T-cell (primary cell): ENCODE measurements around the gene CTRL. TPM values are rescaled to one million over a fixed set of nuclear protein-coding genes. Genes with fewer than 3 reads are reported as not detected.
A peak's percentile ranks its signal among the peaks of the same experiment; 100 is the strongest.

Experiments used
- ATAC-seq, 4 experiments: fragments of 200-7000 bp in 3 of 4; fragments of 150-1000 bp in 1 of 4; cut with Tn5 transposase; replicated peaks in 1 of 4; 1 replicate in 3 of 4; 2 replicates in 1 of 4; pipeline ENCODE4 v1.10.0; 2021; ENCODE audit warnings: moderate library complexity in 3 of 4, mild to moderate bottlenecking in 2 of 4, moderate number of reproducible peaks in 1 of 4
- CTCF ChIA-PET, 2 donors: fragments of 300-600 bp; sonication (Branson Sonifier 250); formaldehyde crosslinking; loops; one replicate each; lab custom pipeline; 2022; ENCODE audit warnings: antibody characterized with exemption in 2 of 2; lab: Charles Lee
- POLR2A ChIA-PET, 2 donors: fragments of 300-600 bp; sonication (Branson Sonifier 250); formaldehyde crosslinking; loops; one replicate each; lab custom pipeline; 2022; ENCODE audit warnings: antibody characterized with exemption in 2 of 2; lab: Charles Lee
- DNase-seq, 35 experiments: peaks; one replicate each; pipeline versions ENCODE4 v3.0.0 to v3.0.0-alpha.2; 2013 to 2023
- H3K27ac ChIP-seq: one replicate; pipeline ENCODE4 v1.5.1; 2013; ENCODE audit warnings: low read length
- H3K27me3 ChIP-seq, 2 experiments: replicated peaks in 1 of 2; 1 replicate in 1 of 2; 2 replicates in 1 of 2; pipeline versions ENCODE4 v1.6.1 to v1.7.0; 2013; ENCODE audit warnings: low read length in 1 of 2, mixed read lengths in 1 of 2; ENCODE audit not compliant: control insufficient read depth in 2 of 2, insufficient read depth in 2 of 2; ENCODE audit errors: extremely low read depth in 1 of 2
- H3K36me3 ChIP-seq, 2 donors: 1 replicate in 1 of 2; 2 replicates in 1 of 2; pipeline versions ENCODE4 v1.6.1 to v1.7.0; 2013; ENCODE audit warnings: low read length in 1 of 2; ENCODE audit not compliant: control insufficient read depth in 2 of 2, insufficient read depth in 1 of 2; ENCODE audit errors: extremely low read depth in 1 of 2
- H3K4me1 ChIP-seq, 2 experiments: 1 replicate in 1 of 2; 2 replicates in 1 of 2; pipeline versions ENCODE4 v1.6.1 to v1.7.0; 2013; ENCODE audit warnings: low read length in 2 of 2, mixed read lengths in 1 of 2; ENCODE audit not compliant: insufficient read depth in 2 of 2, control insufficient read depth in 1 of 2; ENCODE audit errors: extremely low read depth in 1 of 2
- H3K4me3 ChIP-seq, 2 donors: 1 replicate in 1 of 2; 2 replicates in 1 of 2; pipeline versions ENCODE4 v1.5.1 to v1.7.0; 2013; ENCODE audit warnings: mild to moderate bottlenecking in 2 of 2, low read length in 1 of 2, moderate library complexity in 1 of 2; ENCODE audit not compliant: control insufficient read depth in 1 of 2; ENCODE audit errors: extremely low read depth in 1 of 2
- H3K9me3 ChIP-seq: 2 replicates; pipeline ENCODE4 v1.7.0; 2013
- H3K27ac Mint-ChIP-seq, 2 donors: one replicate each; pipeline ENCODE4 v1.8.0; 2020 to 2021; ENCODE audit warnings: mild to moderate bottlenecking in 2 of 2, mixed read lengths in 2 of 2
- H3K27me3 Mint-ChIP-seq, 2 donors: one replicate each; pipeline ENCODE4 v1.8.0; 2021 to 2022; ENCODE audit warnings: mixed read lengths in 2 of 2
- H3K36me3 Mint-ChIP-seq: one replicate; pipeline ENCODE4 v1.8.0; 2021; ENCODE audit warnings: mixed read lengths
- H3K4me1 Mint-ChIP-seq, 3 donors: one replicate each; pipeline ENCODE4 v1.8.0; 2020 to 2022; ENCODE audit warnings: mixed read lengths in 3 of 3, mild to moderate bottlenecking in 1 of 3
- H3K4me3 Mint-ChIP-seq, 3 donors: one replicate each; pipeline ENCODE4 v1.8.0; 2020 to 2022; ENCODE audit warnings: mild to moderate bottlenecking in 3 of 3, mixed read lengths in 3 of 3, moderate library complexity in 3 of 3
- H3K9me3 Mint-ChIP-seq, 3 donors: one replicate each; pipeline ENCODE4 v1.8.0; 2020 to 2022; ENCODE audit warnings: mixed read lengths in 3 of 3
- WGBS: methylation state at CpG from one replicate; pipeline ENCODE4 v1.1.5; 2013; ENCODE audit warnings: missing lambda C conversion rate; ENCODE audit not compliant: insufficient coverage; 5-methylcytosine and 5-hydroxymethylcytosine counted together
- total RNA-seq, 35 experiments: library from RNA in 6 of 35; stranded (reverse) in 6 of 35; fragments of 120-200 nt in 1 of 35; gene quantifications; one replicate each; pipeline versions ENCODE4 v1.2.1 to v1.2.4 and lab custom pipeline; 2013 to 2026

CTRL gene
- total RNA-seq, 5 donors from 2014 or later (not counting 1 experiment from before 2014, with no cell fraction given): 9.4 to 14.2 (median 13.2) TPM

DNA sequence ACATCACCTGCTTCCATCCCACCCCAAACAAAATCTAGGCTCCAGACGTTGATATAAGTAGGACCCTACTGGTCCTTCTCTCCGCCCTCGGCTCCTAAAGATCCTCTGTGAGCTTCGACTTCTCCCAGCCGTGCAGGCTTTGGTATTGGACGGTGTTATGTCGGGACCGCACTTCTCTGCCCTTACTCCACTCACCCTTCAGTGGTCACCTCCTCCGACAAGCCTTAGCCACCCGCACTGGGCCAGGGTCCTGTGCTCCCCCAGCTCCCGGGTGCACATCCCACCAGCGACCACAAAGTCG is 3.4 kb upstream of the CTRL start:
- ChIA-PET POLR2A (interaction anchor here in 1 of 2 donors (0.5 kb wide), 1 partner anchor 119 kb away, joined by 3 read pairs; no protein-coding TSS in a partner anchor), CTCF (interaction anchor here (0.9 to 1.5 kb wide), 4 partner anchors 38 to 414 kb away, joined by 3 to 5 read pairs (median 4); partner anchors contain the start of genes RANBP10 (in 1 of the 2) and TSNAXIP1 (in 1 of the 2))
- H3K27ac Mint-ChIP-seq: peak overlapping the region; percentile 99
- ATAC-seq (no peak), DNase-seq (no peak)
- H3K9me3 ChIP-seq: no peaks in the 10 kb centered on the region
- 88% methylated on average over 13 of the region's 13 CpGs for WGBS
- peaks cover 9 to 46% of the 10 kb centered on the region in 2 donors for H3K36me3 ChIP-seq
- peak overlapping the region; percentile 82 for H3K27ac ChIP-seq
- H3K36me3 Mint-ChIP-seq: peaks cover 25% of the 10 kb centered on the region
- H3K4me1 Mint-ChIP-seq: peaks cover 33 to 43% (median 39%) of the 10 kb centered on the region in 3 donors
- no peaks in the 10 kb centered on the region for H3K27me3 ChIP-seq
- H3K4me1 ChIP-seq: peaks cover 6 to 42% of the 10 kb centered on the region in 2 experiments
- H3K9me3 Mint-ChIP-seq: no peaks in the 10 kb centered on the region
- H3K27me3 Mint-ChIP-seq: no peaks in the 10 kb centered on the region
- H3K4me3 Mint-ChIP-seq: peak overlapping the region; percentile 98 to 99 (median 99)
- H3K4me3 ChIP-seq: peak overlapping the region in 1 of 2 donors; percentile 95

- Mint-ChIP-seq H3K9me3 (no peaks in the 10 kb centered on the region), H3K27me3 (no peaks in the 10 kb centered on the region), H3K36me3 (peaks cover 25% of the 10 kb centered on the region), H3K27ac (peak overlapping the region; percentile 99), H3K4me3 (peak overlapping the region in 2 of 3 donors; percentile 99), H3K4me1 (peaks cover 28 to 37% (median 33%) of the 10 kb centered on the region in 3 donors)
- 89% methylated on average over 12 of the region's 13 CpGs for WGBS
- Histone ChIP-seq H3K27me3 (no peaks in the 10 kb centered on the region), H3K36me3 (peaks cover 9 to 52% of the 10 kb centered on the region in 2 donors), H3K4me1 (peaks cover 6 to 36% of the 10 kb centered on the region in 2 experiments), H3K27ac (peak overlapping the region; percentile 82), H3K4me3 (no peak overlapping the region), H3K9me3 (no peaks in the 10 kb centered on the region)
- ATAC-seq: no peak
- POLR2A ChIA-PET: interaction anchor here in 1 of 2 donors (0.5 kb wide), 1 partner anchor 118 kb away, joined by 3 read pairs; no protein-coding TSS in a partner anchor
- CTCF ChIA-PET: interaction anchor here (0.7 to 1.5 kb wide), 4 partner anchors 37 to 381 kb away, joined by 3 to 4 read pairs (median 3); partner anchors contain the start of genes RANBP10 (in 1 of the 2) and TSNAXIP1 (in 1 of the 2)
- DNase-seq: no peak
These were observed 2.8 kb upstream of the CTRL start for GRCh38 chr16:67934306-67935100.

DNA sequence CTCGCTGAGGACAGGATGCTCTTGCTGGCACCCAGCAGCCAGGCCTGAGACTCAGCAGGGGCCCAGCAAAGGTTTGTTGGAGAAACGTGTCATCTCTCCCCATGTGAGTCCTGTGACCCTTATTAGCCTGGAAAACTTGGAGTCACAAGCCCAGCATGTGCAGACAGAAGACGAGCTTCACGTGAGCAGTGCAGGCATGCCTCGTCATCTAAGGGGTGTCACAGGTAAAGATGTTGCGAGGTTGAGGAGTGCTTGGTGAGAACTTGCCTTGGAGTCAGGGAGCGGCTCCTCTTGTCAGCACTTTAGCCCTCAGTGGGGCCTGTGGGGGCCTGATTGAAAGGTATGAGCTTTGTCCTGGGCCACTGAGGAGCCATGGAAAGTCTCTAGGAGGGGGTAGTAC is 2.1 kb upstream of the CTRL start:
- ChIA-PET CTCF (interaction anchor here in 1 of 2 donors (0.7 to 1.2 kb wide), 2 partner anchors 59 to 381 kb away, joined by 3 read pairs; no protein-coding TSS in a partner anchor), POLR2A (no interaction called here)
- no peaks in the 10 kb centered on the region for H3K9me3 ChIP-seq
- ATAC-seq: no peak
- peaks cover 6 to 32% of the 10 kb centered on the region in 2 experiments for H3K4me1 ChIP-seq
- H3K36me3 ChIP-seq: peaks cover 13 to 58% of the 10 kb centered on the region in 2 donors
- WGBS: 88% methylated on average over 4 of the region's 7 CpGs
- no peaks in the 10 kb centered on the region for H3K27me3 ChIP-seq
- no peak overlapping the region for H3K27ac ChIP-seq
- no peaks in the 10 kb centered on the region for H3K27me3 Mint-ChIP-seq
- H3K36me3 Mint-ChIP-seq: peaks cover 25% of the 10 kb centered on the region
- H3K27ac Mint-ChIP-seq: peak overlapping the region; percentile 31 to 63
- DNase-seq: no peak
- H3K4me1 Mint-ChIP-seq: peaks cover 28 to 32% (median 31%) of the 10 kb centered on the region in 3 donors
- H3K4me3 Mint-ChIP-seq: peak overlapping the region in 1 of 3 donors; percentile 34
- H3K9me3 Mint-ChIP-seq: no peaks in the 10 kb centered on the region
- H3K4me3 ChIP-seq: no peak overlapping the region

DNA sequence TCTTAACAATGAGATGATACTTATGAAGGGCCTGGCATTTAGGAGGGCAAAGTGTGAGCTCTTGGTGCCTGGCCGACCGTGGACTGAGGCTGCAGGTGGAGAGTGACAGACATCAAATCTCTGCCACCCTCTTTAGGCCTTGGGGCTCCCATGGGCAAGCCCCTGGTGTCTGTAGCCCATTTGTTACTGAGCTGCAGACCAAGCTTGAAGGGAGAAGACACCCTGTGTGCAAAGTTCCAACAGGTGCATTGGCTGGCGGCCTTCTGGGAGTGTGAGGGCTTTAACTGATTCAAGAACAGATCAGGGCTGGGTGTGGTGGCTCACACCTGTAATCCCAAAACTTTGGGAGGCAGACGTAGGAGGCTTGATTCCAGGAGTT is 789 bp upstream of the CTRL start:
- peaks cover 19 to 68% of the 10 kb centered on the region in 2 donors for H3K36me3 ChIP-seq
- H3K27ac Mint-ChIP-seq: peak overlapping the region; percentile 11 to 39
- ChIA-PET CTCF (interaction anchor here in 1 of 2 donors (1.0 kb wide), 1 partner anchor 49 kb away, joined by 3 read pairs; no protein-coding TSS in a partner anchor), POLR2A (interaction anchor here in 1 of 2 donors (0.8 kb wide), 1 partner anchor 11 kb away, joined by 4 read pairs; no protein-coding TSS in a partner anchor)
- peaks cover 27 to 37% (median 36%) of the 10 kb centered on the region in 3 donors for H3K4me1 Mint-ChIP-seq
- 92% methylated on average over 3 of the region's 4 CpGs for WGBS
- no peaks in the 10 kb centered on the region for H3K9me3 Mint-ChIP-seq
- DNase-seq (no peak), ATAC-seq (no peak)
- no peak overlapping the region for H3K4me3 ChIP-seq
- H3K27me3 ChIP-seq: no peaks in the 10 kb centered on the region
- H3K4me1 ChIP-seq: peaks cover 5 to 34% of the 10 kb centered on the region in 2 experiments
- no peak overlapping the region for H3K4me3 Mint-ChIP-seq
- H3K9me3 ChIP-seq: no peaks in the 10 kb centered on the region
- H3K36me3 Mint-ChIP-seq: peaks cover 25% of the 10 kb centered on the region
- no peaks in the 10 kb centered on the region for H3K27me3 Mint-ChIP-seq
- no peak overlapping the region for H3K27ac ChIP-seq

DNA sequence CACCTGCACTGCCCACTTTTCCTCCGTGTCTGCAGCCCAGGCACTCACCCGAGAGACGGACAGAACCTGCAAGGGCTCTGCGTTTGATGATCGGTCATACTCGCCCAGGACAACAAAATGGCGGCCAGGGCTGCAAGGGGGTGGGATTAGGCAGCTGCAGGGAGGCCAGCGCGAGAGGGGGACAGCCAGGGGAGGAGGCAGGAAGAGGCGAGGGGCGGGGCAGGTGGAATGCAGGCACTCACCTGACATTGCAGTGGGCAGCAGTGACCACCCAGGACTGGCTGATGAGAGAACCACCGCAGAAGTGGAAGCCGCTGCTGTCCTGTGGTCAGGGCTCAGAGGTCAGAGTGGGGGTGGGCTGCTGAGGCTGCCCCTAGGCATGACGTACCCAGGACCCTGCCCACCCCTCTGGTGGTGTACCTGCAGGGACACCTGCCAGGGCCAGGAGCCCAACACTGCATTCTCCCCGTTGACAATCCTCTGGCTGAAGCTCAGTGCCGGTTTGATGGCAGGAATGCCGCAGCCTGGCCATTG is 917 bp downstream of the CTRL start:
- DNase-seq (no peak), ATAC-seq (no peak)
- Mint-ChIP-seq H3K27me3 (no peaks in the 10 kb centered on the region), H3K4me3 (no peak overlapping the region), H3K9me3 (no peaks in the 10 kb centered on the region), H3K27ac (no peak overlapping the region), H3K36me3 (peaks cover 23% of the 10 kb centered on the region), H3K4me1 (peaks cover 20 to 32% (median 26%) of the 10 kb centered on the region in 3 donors)
- H3K36me3 ChIP-seq: peaks cover 22 to 78% of the 10 kb centered on the region in 2 donors
- CTCF ChIA-PET: no interaction called here
- peaks cover 0 to 26% of the 10 kb centered on the region in 2 experiments for H3K4me1 ChIP-seq
- no peak overlapping the region for H3K4me3 ChIP-seq
- no peak overlapping the region for H3K27ac ChIP-seq
- no peaks in the 10 kb centered on the region for H3K27me3 ChIP-seq
- 95% methylated on average over 16 of the region's 17 CpGs for WGBS
- no peaks in the 10 kb centered on the region for H3K9me3 ChIP-seq
- POLR2A ChIA-PET: interaction anchor here (0.6 kb wide), 2 partner anchors 23 to 411 kb away, joined by 4 to 7 read pairs; no protein-coding TSS in a partner anchor

DNA sequence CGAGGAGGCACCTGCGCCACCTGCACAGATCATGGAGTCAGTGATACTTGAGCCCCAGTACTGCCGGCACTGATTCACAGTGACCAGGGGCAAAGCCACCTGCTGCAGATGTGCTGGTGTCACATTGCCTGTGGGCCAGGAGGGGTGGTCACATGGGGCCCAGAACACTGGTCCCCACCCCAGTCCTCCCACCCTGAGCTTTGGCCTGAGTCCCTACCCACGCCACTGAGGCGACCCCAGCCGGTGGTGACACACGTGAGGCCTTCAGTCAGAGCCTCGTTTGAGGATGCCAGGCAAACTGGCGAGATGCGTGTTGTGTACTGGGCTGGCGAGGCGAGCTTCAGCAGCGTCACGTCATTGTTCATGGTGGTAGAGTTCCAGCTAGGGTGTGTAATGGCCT is 1.5 kb downstream of the CTRL start:
- ATAC-seq (no peak), DNase-seq (no peak)
- Histone ChIP-seq H3K4me1 (peaks cover 0 to 21% of the 10 kb centered on the region in 2 experiments), H3K9me3 (no peaks in the 10 kb centered on the region), H3K36me3 (peaks cover 22 to 79% of the 10 kb centered on the region in 2 donors), H3K4me3 (no peak overlapping the region), H3K27ac (no peak overlapping the region), H3K27me3 (no peaks in the 10 kb centered on the region)
- H3K36me3 Mint-ChIP-seq: peaks cover 17% of the 10 kb centered on the region
- CTCF ChIA-PET: no interaction called here
- 90% methylated on average over 11 of the region's 14 CpGs for WGBS
- no peak overlapping the region for H3K4me3 Mint-ChIP-seq
- peaks cover 15 to 28% (median 20%) of the 10 kb centered on the region in 3 donors for H3K4me1 Mint-ChIP-seq
- no peaks in the 10 kb centered on the region for H3K27me3 Mint-ChIP-seq
- POLR2A ChIA-PET: interaction anchor here (0.6 kb wide), 2 partner anchors 23 to 410 kb away, joined by 4 to 7 read pairs; no protein-coding TSS in a partner anchor
- no peaks in the 10 kb centered on the region for H3K9me3 Mint-ChIP-seq
- no peak overlapping the region for H3K27ac Mint-ChIP-seq
